Ishikawa (cell line): Measurements from ENCODE around the gene PARD3.

Source experiments
- CEBPB ChIP-seq: IDR thresholded peaks from 2 replicates; pipeline ENCODE4 v1.6.1; 2012
- CREB1 ChIP-seq: IDR thresholded peaks from 2 replicates; pipeline ENCODE4 v1.6.1; 2012; ENCODE audit warnings: low read depth
- EGR1 ChIP-seq: IDR thresholded peaks from 2 replicates; pipeline ENCODE4 v1.6.1; 2012
- EP300 ChIP-seq: IDR thresholded peaks from 2 replicates; pipeline ENCODE4 v1.6.1; 2012; ENCODE audit warnings: borderline replicate concordance
- FOXM1 ChIP-seq: IDR thresholded peaks from 2 replicates; pipeline ENCODE4 v1.6.1; 2012; ENCODE audit warnings: low read depth, borderline replicate concordance
- NFIC ChIP-seq: IDR thresholded peaks from 2 replicates; pipeline ENCODE4 v1.6.1; 2012
- RAD21 ChIP-seq: IDR thresholded peaks from 2 replicates; pipeline ENCODE4 v1.6.1; 2012; ENCODE audit warnings: low read depth
- TAF1 ChIP-seq: IDR thresholded peaks from 2 replicates; pipeline ENCODE4 v1.6.1; 2012; ENCODE audit warnings: low read depth, mild to moderate bottlenecking
- TCF12 ChIP-seq: IDR thresholded peaks from 2 replicates; pipeline ENCODE4 v1.6.1; 2012; ENCODE audit warnings: low read depth
- TEAD4 ChIP-seq: IDR thresholded peaks from 2 replicates; pipeline ENCODE4 v1.6.1; 2012
- YY1 ChIP-seq: IDR thresholded peaks from 2 replicates; pipeline ENCODE4 v1.6.1; 2012; ENCODE audit warnings: low read depth
- ZBTB7A ChIP-seq: IDR thresholded peaks from 2 replicates; pipeline ENCODE4 v1.6.1; 2012; ENCODE audit warnings: low read depth
- TF ChIP-seq, protein P1 (sequence below): IDR thresholded peaks from 2 replicates; pipeline ENCODE4 v1.6.1; 2012; ENCODE audit warnings: low read depth, mild to moderate bottlenecking
- TF ChIP-seq, protein P2 (sequence below): IDR thresholded peaks from 2 replicates; pipeline ENCODE4 v1.6.1; 2012
- TF ChIP-seq, protein P3 (sequence below): IDR thresholded peaks from 2 replicates; pipeline ENCODE4 v1.6.1; 2012

The PARD3 gene

DNA sequence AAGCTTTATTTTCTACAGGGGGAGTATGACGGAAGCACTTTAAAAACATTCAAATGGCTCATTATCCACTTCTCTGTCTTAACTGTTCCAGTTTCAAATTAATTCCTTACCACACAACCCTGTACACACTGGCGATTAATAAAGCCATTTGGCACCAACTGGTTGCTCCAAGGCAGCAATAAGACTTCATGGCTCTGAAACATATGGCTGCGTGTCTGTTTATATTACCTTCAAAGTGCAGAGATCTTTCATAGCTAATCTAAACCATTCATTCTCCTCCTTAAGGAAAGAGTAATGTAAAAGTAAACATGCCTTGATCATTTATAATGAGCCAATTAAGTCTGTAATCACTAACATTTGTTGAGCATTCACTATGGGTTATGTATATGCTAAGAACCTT lies 325.7 kb downstream of the PARD3 start:
- no peak for TF ChIP-seq TAF1
- TF ChIP-seq EGR1, result no peak
- no peak for TF ChIP-seq YY1
- TF ChIP-seq RAD21, result no peak
- no peak for TF ChIP-seq NFIC
- no peak for TF ChIP-seq CEBPB
- no peak for TF ChIP-seq ZBTB7A
- no peak for TF ChIP-seq CREB1
- TF ChIP-seq, protein P1, sequence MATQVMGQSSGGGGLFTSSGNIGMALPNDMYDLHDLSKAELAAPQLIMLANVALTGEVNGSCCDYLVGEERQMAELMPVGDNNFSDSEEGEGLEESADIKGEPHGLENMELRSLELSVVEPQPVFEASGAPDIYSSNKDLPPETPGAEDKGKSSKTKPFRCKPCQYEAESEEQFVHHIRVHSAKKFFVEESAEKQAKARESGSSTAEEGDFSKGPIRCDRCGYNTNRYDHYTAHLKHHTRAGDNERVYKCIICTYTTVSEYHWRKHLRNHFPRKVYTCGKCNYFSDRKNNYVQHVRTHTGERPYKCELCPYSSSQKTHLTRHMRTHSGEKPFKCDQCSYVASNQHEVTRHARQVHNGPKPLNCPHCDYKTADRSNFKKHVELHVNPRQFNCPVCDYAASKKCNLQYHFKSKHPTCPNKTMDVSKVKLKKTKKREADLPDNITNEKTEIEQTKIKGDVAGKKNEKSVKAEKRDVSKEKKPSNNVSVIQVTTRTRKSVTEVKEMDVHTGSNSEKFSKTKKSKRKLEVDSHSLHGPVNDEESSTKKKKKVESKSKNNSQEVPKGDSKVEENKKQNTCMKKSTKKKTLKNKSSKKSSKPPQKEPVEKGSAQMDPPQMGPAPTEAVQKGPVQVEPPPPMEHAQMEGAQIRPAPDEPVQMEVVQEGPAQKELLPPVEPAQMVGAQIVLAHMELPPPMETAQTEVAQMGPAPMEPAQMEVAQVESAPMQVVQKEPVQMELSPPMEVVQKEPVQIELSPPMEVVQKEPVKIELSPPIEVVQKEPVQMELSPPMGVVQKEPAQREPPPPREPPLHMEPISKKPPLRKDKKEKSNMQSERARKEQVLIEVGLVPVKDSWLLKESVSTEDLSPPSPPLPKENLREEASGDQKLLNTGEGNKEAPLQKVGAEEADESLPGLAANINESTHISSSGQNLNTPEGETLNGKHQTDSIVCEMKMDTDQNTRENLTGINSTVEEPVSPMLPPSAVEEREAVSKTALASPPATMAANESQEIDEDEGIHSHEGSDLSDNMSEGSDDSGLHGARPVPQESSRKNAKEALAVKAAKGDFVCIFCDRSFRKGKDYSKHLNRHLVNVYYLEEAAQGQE, result no peak
- no peak for TF ChIP-seq TEAD4
- TF ChIP-seq, protein P2, sequence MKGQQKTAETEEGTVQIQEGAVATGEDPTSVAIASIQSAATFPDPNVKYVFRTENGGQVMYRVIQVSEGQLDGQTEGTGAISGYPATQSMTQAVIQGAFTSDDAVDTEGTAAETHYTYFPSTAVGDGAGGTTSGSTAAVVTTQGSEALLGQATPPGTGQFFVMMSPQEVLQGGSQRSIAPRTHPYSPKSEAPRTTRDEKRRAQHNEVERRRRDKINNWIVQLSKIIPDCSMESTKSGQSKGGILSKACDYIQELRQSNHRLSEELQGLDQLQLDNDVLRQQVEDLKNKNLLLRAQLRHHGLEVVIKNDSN, result no peak
- no peak for TF ChIP-seq EP300
- TF ChIP-seq FOXM1, result no peak
- no peak for TF ChIP-seq TCF12
- TF ChIP-seq, protein P3, sequence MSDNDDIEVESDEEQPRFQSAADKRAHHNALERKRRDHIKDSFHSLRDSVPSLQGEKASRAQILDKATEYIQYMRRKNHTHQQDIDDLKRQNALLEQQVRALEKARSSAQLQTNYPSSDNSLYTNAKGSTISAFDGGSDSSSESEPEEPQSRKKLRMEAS, result no peak

DNA sequence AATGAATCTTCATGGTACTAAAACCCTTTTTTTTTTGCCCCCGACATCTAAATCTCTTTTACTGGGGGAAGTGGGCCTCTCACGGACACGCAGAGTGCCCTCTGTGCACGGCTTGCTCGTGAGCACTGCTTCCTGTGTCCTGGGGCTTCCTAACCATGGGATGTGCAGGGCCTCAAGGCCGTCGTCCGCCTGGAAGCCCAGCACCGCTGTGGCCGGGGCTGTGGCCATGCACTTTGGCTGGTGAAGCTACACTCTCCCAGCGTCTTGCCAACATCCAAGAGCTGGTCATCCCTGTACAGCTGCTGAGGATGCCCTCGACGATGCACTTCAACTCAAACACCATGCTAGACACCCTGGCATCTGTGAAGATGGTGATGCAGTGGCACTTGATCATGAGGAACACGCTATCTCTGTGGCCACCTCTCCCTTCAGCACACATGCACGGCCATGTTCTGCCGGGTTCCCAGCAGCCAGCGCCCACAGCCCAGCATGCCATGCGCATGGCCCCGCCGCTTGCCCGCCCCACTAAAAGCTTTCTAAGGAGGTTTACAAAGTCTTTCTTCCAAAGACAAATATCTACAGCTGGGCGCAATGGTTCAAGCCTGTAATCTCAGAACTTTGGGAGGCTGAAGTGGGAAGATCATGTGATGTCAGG lies 326.5 kb downstream of the PARD3 start:
- TF ChIP-seq CEBPB, result no peak
- TF ChIP-seq, protein P2, result no peak
- no peak for TF ChIP-seq TCF12
- no peak for TF ChIP-seq EGR1
- no peak for TF ChIP-seq YY1
- TF ChIP-seq FOXM1, result no peak
- TF ChIP-seq, protein P1, result no peak
- no peak for TF ChIP-seq ZBTB7A
- TF ChIP-seq TAF1, result no peak
- TF ChIP-seq TEAD4, result no peak
- TF ChIP-seq RAD21, result no peak
- TF ChIP-seq, protein P3, result no peak
- no peak for TF ChIP-seq NFIC

DNA sequence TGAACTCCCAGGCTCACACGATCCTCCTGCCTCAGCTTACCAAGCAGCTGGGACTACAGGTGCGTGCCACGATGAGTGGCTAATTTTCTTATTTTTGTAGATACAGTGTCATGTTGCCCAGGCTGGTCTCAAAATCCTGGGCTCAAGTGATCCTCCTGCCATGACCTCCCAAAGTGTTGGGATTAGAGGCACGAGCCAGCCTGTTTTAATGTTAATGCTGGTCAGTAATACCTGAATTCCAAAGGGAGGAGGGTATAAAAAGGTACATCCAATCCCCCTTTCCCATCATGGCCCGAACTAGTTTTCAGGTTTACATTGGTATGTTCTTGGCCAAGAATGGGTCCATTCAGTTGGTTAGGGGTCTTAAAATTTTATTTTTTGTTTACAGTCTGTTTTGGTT lies 329.1 kb downstream of the PARD3 start:
- TF ChIP-seq EP300 (no peak), CREB1 (no peak), TEAD4 (no peak), ZBTB7A (no peak), RAD21 (no peak), FOXM1 (no peak), NFIC (no peak)
- TF ChIP-seq, protein P2, result no peak
- TF ChIP-seq, protein P3, result no peak

DNA sequence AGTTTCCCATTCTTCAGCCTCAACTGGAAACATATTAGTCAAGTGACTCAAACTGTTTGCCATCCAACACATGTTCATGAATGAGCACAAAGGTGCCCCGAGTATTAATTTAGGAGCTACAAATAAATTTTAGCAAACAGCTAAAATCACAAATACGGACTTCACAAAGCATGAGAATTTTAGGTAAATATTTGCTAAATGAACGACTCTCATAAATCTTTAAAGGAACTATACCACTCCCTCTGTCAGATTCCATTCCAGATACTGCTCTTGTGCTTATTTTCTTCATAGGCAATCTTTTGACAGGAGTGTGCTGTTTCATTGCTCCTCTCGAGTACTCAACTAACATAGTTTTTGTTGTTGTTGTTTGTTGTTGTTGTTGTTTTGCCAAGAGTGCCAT lies 330.9 kb downstream of the PARD3 start:
- no peak for TF ChIP-seq CEBPB
- TF ChIP-seq, protein P1, result no peak
- TF ChIP-seq FOXM1, result no peak
- TF ChIP-seq YY1, result no peak
- no peak for TF ChIP-seq CREB1
- TF ChIP-seq TEAD4, result no peak
- no peak for TF ChIP-seq TCF12
- TF ChIP-seq EP300, result no peak
